SK-N-SH treated with all-trans-retinoic acid at 6 μM for 48 hours (cell line): ENCODE results near the gene KBTBD13.

Experiments used
- ATAC-seq: fragments of 200-7000 bp; cut with Tn5 transposase; 3 replicates; pipeline ENCODE4 v1.9.1; 2020; ENCODE audit warnings: mild to moderate bottlenecking, moderate library complexity
- ARNTL ChIP-seq: fragments of 450-650 bp; formaldehyde crosslinking; IDR thresholded peaks from 2 replicates; pipeline ENCODE4 v1.5.0; 2020; ENCODE audit warnings: low read depth, mild to moderate bottlenecking, moderate library complexity, borderline replicate concordance
- BACH2 ChIP-seq: fragments of 250-450 bp; sonication (Bioruptor Pico); IDR thresholded peaks from 2 replicates; pipeline ENCODE4 v1.9.0; 2021; ENCODE audit warnings: mild to moderate bottlenecking, borderline replicate concordance
- CREB5 ChIP-seq: fragments of 250-450 bp; sonication (Bioruptor Pico); IDR thresholded peaks from 2 replicates; pipeline ENCODE4 v1.5.1; 2020; ENCODE audit warnings: low read depth, mild to moderate bottlenecking, moderate library complexity
- CSDC2 ChIP-seq: fragments of 250-450 bp; sonication (Bioruptor Pico); IDR thresholded peaks from 2 replicates; pipeline ENCODE4 v1.5.0; 2020; ENCODE audit warnings: mild to moderate bottlenecking, moderate library complexity
- ESRRG ChIP-seq: fragments of 250-450 bp; sonication (Bioruptor Pico); IDR thresholded peaks from 2 replicates; pipeline ENCODE4 v1.6.1; 2021; ENCODE audit warnings: mild to moderate bottlenecking
- OSR1 ChIP-seq: fragments of 250-450 bp; sonication (Bioruptor Pico); IDR thresholded peaks from 2 replicates; pipeline ENCODE4 v1.8.0; 2022; ENCODE audit warnings: moderate library complexity, mild to moderate bottlenecking, inconsistent platforms
- PPARA ChIP-seq: fragments of 250-450 bp; sonication (Bioruptor Pico); IDR thresholded peaks from 2 replicates; pipeline ENCODE4 v1.5.0; 2020; ENCODE audit warnings: mild to moderate bottlenecking, borderline replicate concordance
- RARB ChIP-seq: fragments of 250-450 bp; sonication (Bioruptor Pico); IDR thresholded peaks from 2 replicates; pipeline ENCODE4 v1.8.0; 2021; ENCODE audit warnings: mild to moderate bottlenecking, moderate library complexity
- SNAI2 ChIP-seq: fragments of 250-450 bp; sonication (Bioruptor Pico); IDR thresholded peaks from 2 replicates; pipeline ENCODE4 v1.5.0; 2020; ENCODE audit warnings: mild to moderate bottlenecking, moderate library complexity
- TCF4 ChIP-seq: fragments of 250-450 bp; sonication (Bioruptor Pico); IDR thresholded peaks from 2 replicates; pipeline ENCODE4 v1.8.0; 2021; ENCODE audit warnings: mild to moderate bottlenecking, moderate library complexity, borderline replicate concordance
- TOX ChIP-seq: fragments of 250-450 bp; sonication (Bioruptor Pico); IDR thresholded peaks from 2 replicates; pipeline ENCODE4 v1.8.0; 2021; ENCODE audit warnings: mild to moderate bottlenecking, moderate library complexity, borderline replicate concordance
- ZC3H10 ChIP-seq: fragments of 250-450 bp; sonication (Bioruptor Pico); IDR thresholded peaks from 2 replicates; pipeline ENCODE4 v1.5.1; 2021; ENCODE audit warnings: mild to moderate bottlenecking, moderate library complexity
- ZFP3 ChIP-seq: fragments of 250-450 bp; sonication (Bioruptor Pico); IDR thresholded peaks from 2 replicates; pipeline ENCODE4 v1.5.0; 2020; ENCODE audit warnings: mild to moderate bottlenecking, moderate library complexity
- ZFP30 ChIP-seq: fragments of 450-650 bp; formaldehyde crosslinking; IDR thresholded peaks from 2 replicates; pipeline ENCODE4 v1.5.0; 2022; ENCODE audit warnings: mild to moderate bottlenecking, moderate library complexity
- ZNF70 ChIP-seq: fragments of 450-650 bp; formaldehyde crosslinking; IDR thresholded peaks from 2 replicates; pipeline ENCODE4 v1.5.0; 2020; ENCODE audit warnings: mild to moderate bottlenecking, moderate library complexity
- TF ChIP-seq, protein P1 (sequence below): fragments of 250-450 bp; sonication (Bioruptor Pico); IDR thresholded peaks from 2 replicates; pipeline ENCODE4 v1.8.0; 2021; ENCODE audit warnings: low read depth, mild to moderate bottlenecking, moderate library complexity, borderline replicate concordance
- TF ChIP-seq, protein P2 (sequence below): fragments of 250-450 bp; sonication (Bioruptor Pico); IDR thresholded peaks from 2 replicates; pipeline ENCODE4 v1.8.0; 2020; ENCODE audit warnings: mild to moderate bottlenecking, moderate library complexity, borderline replicate concordance
- TF ChIP-seq, protein P3 (sequence below): fragments of 250-450 bp; sonication (Bioruptor Pico); IDR thresholded peaks from 2 replicates; pipeline ENCODE4 v1.5.0; 2020; ENCODE audit warnings: mild to moderate bottlenecking, moderate library complexity
- TF ChIP-seq, protein P4 (sequence below): fragments of 250-450 bp; sonication (Bioruptor Pico); IDR thresholded peaks from 2 replicates; pipeline ENCODE4 v1.5.1; 2021; ENCODE audit warnings: mild to moderate bottlenecking, moderate library complexity

Gene KBTBD13

GRCh38 chr15:65089206-65089824, 12.8 kb downstream of the KBTBD13 start:
- no peak for ATAC-seq
- TF ChIP-seq, protein P1, sequence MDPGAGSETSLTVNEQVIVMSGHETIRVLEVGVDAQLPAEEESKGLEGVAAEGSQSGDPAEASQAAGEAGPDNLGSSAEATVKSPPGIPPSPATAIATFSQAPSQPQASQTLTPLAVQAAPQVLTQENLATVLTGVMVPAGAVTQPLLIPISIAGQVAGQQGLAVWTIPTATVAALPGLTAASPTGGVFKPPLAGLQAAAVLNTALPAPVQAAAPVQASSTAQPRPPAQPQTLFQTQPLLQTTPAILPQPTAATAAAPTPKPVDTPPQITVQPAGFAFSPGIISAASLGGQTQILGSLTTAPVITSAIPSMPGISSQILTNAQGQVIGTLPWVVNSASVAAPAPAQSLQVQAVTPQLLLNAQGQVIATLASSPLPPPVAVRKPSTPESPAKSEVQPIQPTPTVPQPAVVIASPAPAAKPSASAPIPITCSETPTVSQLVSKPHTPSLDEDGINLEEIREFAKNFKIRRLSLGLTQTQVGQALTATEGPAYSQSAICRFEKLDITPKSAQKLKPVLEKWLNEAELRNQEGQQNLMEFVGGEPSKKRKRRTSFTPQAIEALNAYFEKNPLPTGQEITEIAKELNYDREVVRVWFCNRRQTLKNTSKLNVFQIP (CRISPR knock-in tag), result no peak
- TF ChIP-seq, protein P2, sequence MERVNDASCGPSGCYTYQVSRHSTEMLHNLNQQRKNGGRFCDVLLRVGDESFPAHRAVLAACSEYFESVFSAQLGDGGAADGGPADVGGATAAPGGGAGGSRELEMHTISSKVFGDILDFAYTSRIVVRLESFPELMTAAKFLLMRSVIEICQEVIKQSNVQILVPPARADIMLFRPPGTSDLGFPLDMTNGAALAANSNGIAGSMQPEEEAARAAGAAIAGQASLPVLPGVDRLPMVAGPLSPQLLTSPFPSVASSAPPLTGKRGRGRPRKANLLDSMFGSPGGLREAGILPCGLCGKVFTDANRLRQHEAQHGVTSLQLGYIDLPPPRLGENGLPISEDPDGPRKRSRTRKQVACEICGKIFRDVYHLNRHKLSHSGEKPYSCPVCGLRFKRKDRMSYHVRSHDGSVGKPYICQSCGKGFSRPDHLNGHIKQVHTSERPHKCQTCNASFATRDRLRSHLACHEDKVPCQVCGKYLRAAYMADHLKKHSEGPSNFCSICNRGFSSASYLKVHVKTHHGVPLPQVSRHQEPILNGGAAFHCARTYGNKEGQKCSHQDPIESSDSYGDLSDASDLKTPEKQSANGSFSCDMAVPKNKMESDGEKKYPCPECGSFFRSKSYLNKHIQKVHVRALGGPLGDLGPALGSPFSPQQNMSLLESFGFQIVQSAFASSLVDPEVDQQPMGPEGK (CRISPR knock-in tag), result no peak
- TF ChIP-seq OSR1 (CRISPR knock-in tag) (no peak), ZNF70 (CRISPR knock-in tag) (no peak), BACH2 (CRISPR knock-in tag) (no peak), TOX (CRISPR knock-in tag) (no peak), RARB (CRISPR knock-in tag) (no peak), ZFP30 (CRISPR knock-in tag) (no peak), ZFP3 (no peak), SNAI2 (CRISPR knock-in tag) (no peak), CSDC2 (CRISPR knock-in tag) (no peak), ESRRG (CRISPR knock-in tag) (no peak), CREB5 (CRISPR knock-in tag) (no peak), ZC3H10 (CRISPR knock-in tag) (no peak), TCF4 (no peak), ARNTL (CRISPR knock-in tag) (no peak), PPARA (no peak)
- TF ChIP-seq, protein P3, sequence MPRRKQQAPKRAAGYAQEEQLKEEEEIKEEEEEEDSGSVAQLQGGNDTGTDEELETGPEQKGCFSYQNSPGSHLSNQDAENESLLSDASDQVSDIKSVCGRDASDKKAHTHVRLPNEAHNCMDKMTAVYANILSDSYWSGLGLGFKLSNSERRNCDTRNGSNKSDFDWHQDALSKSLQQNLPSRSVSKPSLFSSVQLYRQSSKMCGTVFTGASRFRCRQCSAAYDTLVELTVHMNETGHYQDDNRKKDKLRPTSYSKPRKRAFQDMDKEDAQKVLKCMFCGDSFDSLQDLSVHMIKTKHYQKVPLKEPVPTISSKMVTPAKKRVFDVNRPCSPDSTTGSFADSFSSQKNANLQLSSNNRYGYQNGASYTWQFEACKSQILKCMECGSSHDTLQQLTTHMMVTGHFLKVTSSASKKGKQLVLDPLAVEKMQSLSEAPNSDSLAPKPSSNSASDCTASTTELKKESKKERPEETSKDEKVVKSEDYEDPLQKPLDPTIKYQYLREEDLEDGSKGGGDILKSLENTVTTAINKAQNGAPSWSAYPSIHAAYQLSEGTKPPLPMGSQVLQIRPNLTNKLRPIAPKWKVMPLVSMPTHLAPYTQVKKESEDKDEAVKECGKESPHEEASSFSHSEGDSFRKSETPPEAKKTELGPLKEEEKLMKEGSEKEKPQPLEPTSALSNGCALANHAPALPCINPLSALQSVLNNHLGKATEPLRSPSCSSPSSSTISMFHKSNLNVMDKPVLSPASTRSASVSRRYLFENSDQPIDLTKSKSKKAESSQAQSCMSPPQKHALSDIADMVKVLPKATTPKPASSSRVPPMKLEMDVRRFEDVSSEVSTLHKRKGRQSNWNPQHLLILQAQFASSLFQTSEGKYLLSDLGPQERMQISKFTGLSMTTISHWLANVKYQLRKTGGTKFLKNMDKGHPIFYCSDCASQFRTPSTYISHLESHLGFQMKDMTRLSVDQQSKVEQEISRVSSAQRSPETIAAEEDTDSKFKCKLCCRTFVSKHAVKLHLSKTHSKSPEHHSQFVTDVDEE (CRISPR knock-in tag), result no peak
- TF ChIP-seq, protein P4, sequence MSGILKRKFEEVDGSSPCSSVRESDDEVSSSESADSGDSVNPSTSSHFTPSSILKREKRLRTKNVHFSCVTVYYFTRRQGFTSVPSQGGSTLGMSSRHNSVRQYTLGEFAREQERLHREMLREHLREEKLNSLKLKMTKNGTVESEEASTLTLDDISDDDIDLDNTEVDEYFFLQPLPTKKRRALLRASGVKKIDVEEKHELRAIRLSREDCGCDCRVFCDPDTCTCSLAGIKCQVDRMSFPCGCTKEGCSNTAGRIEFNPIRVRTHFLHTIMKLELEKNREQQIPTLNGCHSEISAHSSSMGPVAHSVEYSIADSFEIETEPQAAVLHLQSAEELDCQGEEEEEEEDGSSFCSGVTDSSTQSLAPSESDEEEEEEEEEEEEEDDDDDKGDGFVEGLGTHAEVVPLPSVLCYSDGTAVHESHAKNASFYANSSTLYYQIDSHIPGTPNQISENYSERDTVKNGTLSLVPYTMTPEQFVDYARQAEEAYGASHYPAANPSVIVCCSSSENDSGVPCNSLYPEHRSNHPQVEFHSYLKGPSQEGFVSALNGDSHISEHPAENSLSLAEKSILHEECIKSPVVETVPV (CRISPR knock-in tag), result no peak
- TF ChIP-seq, all 23 proteins: peak for 0

GRCh38 chr15:65091946-65092770, 15.6 kb downstream of the KBTBD13 start:
- TF ChIP-seq ZC3H10 (CRISPR knock-in tag), result no peak
- no peak for TF ChIP-seq PPARA
- no peak for ATAC-seq
